GM19328 (cell line): Measurements from ENCODE around the gene VCX3A.
"Not testable (repeated sequence)": the region's sequence is repeated elsewhere in the genome, so short reads cannot be mapped to it uniquely, and the experiment has no call there.

ENCODE experiments used
- ATAC-seq: cut with Tn5 transposase; IDR thresholded peaks from one replicate; pipeline ENCODE4 v1.9.1; 2021; ENCODE audit warnings: mild to moderate bottlenecking, moderate library complexity; ENCODE audit not compliant: unreplicated experiment

VCX3A gene

DNA sequence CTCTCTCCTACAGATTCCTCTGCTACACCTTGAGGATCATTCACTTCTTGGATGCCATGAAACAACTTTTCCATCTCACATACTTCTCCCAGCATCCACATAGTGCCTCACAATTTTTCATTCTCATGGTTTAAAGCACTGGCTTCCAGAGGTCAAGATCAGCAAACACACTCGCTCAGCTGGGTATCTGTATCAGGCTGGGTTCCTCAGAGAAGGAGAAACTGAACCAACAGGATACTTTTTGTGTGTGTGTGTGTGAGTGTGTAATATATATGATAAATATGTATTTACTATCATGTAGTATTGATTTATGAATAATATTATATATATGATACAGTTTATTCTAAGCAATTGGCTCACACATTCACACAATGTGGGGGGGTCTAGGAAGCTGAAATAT, at the start of gene VCX3A:
Gene VCX3A (minus strand): TSS at position 101 of the 400 bp plus-strand sequence. CDS start 621 bp downstream, outside the sequence.
- ATAC-seq = not testable (repeated sequence)

DNA sequence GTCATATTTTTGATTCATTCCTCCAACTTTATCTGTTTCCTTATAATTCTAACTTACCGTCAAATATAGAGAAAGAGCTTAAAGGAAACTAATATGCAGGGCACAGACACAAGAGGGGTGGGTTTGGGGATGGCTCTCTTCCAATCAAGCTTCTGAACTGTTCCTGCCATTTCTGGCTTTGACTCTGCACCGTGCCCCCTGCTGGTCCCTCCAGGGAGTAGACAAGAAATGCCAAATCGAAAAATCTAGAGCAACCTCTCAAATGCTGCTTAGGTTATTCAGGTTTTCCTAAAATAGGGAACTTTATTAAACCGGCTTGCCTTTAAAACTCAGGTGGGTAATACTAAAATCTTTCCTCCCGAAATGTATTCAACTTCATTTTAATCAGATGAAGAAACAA, 39.8 kb upstream of the VCX3A start:
- ATAC-seq = no peak

DNA sequence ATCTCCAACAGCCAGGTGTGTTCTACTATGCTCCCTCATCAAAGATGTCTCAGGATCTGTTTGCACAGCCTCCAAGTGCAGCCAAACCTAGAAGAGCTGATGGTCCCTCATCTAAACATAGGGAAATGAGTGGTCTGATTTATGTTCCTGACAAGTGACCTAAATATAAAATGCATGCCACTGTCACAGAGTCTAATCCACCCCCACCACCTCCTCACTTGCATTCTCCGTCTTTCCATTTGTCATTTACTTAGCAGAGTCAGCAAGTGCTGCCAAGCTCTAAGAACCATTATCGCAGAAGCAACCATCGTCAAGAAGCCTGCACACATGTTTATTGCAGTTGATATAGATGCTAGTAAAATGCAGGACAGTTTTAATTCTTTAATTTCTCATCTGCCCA, 33.1 kb upstream of the VCX3A start:
- ATAC-seq = no peak

DNA sequence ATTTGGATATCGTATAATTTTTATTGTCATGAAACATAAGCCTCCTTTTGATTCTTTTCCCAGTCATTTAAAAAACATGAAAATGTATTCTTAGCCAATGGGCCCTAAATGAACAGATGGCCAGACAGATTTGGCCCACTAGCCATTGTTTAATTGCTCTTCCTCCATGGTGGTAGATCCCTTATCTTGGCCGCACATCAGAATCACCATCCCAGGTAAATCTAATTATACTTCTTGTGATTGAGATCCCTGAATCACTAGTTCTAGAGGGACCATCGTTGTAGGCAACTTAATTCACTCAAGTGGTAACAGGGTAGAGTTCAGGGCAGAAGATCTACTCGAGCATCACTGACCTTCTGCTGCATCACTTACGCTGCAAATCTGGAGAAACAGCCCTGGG, 24.1 kb upstream of the VCX3A start:
- no peak for ATAC-seq

DNA sequence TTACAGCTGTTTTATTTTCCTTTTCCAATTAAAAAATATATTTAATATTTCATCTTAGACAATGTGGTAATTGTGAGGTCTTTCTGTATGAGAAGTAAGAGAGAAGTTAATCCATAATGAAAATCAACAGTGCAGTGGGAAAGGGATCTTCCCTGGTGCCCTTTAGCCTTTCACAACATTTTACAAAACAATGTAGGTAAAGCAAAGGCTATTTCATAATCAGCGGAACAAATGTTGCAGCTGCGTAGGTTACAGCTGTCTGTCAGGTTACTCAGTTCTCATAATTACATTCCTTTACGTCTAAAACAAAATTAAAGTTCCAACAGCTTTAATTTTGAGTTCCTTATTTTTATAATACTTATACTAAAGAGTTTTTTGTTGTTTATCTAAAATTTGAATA, 22.8 kb upstream of the VCX3A start:
- no peak for ATAC-seq

DNA sequence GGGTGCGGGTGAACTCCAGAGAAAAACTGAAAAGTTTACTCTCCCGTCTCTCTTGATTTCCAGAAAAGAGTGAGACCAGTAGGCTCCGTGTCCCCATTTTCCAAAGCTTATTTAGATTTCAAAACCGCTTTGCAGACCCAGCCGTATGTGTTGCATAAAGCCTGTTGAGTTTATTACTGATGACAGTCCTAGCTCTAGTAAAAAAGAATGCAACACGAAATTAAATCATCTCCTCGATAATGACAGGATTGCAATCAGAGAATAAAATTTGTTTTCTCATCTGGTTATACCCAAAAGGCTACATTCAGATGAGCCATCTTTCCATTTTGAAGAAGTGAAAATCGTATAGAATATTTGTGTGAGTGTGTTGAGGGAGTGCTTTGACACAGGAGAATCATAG, 16.1 kb upstream of the VCX3A start:
- ATAC-seq = no peak

DNA sequence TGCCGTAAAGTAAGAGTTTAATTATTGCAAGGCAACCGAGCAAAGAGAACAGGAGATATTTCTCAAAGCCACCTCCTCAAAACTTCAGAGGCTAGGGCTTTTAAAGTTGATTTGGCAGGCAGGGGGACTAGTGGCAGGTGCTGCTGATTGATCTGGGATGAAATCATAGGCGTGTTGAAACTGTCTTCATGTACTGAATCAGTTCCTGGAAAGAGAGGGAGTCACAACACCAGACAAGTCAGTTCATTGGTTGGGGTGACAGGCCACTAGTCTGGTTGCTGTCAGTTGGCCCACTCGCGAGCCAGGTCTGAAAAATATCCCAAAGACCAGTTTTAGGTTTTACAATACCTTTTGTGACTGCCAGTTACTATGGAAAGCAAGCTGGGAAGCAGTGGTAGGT, 10.8 kb upstream of the VCX3A start:
- no peak for ATAC-seq

DNA sequence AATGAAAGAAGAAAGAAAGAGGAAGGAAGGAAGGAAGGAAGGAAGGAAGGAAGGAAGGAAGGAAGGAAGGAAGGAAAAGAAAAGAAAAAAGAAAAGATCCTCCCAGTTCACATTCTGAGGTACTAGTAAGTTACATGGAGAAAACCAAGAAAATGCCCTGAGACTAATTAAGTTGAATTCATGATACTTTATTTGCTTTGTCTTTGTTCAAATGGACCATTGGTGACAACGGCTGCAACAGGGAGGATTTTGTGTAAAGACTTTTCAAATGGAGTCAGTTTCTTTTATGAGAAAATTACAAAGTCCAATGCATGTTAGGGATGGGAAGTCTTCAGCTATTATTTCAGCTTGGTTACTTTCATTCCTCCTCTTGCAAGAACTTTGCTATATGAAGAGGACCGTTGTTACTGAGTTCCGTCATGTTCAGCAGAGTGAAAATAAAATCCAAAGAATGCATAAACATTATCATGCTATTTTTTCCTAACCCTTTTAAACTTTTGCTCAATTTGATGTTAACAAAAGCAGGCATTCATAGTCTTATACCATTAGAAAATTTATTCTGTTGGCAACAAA, 8.3 kb downstream of the VCX3A start:
- no peak for ATAC-seq

DNA sequence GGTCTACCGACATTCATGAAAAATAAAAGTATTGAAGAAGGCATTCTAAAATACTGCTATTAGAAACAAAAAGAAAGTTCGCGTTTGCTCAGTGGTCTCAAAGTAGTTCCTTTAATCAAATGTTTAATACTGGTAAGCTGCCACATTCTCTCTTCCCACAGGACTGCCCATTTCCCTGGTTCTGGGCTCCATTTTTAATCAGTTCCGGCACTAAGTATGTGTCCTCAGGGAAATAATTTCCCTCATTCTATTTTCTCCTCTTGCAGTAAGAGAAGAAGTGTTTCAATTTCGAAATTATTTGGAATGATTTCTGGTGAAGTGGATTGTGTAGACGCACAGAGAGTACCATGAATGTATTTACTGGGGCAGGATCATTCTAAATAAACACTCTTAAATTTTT, 17.5 kb downstream of the VCX3A start:
- ATAC-seq = no peak

DNA sequence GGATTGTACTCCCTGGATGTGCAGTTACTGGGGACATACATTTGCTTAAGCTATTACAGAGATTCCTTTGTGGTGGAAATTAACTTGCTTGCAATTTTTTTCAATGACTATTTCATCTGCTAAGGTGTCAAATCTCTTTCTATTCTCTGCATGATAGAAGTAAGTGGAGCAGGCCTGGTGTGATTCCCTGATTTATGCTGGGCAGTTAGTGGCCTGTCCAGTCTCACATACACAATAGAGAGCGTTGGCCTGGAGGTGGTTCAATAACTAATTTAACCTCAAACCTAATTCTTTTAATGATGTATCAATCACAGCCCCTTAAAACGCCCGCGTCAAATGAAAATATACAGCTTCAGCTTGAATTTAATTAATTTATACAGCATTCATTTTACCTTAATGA, 28.5 kb downstream of the VCX3A start:
- ATAC-seq = no peak

DNA sequence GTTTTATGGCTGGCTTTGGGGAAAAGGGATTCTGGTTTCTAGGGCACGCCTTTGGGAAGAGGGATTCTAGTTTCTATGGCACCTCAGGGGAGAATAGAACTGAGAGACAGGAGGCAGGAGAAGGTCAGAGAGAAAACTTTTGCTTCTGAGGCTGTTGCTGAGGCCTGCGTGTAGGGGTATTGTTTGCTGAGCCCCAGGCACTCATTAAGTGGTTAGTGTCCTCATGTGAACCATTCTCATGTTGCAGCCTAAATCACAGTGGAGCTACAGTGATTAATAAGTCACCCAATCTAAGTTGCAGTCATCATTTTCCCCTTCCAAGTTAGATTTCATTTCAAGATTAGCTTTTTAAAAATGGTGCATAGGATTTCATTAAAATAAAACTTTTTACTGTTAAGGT, 29.0 kb downstream of the VCX3A start:
- ATAC-seq = no peak

DNA sequence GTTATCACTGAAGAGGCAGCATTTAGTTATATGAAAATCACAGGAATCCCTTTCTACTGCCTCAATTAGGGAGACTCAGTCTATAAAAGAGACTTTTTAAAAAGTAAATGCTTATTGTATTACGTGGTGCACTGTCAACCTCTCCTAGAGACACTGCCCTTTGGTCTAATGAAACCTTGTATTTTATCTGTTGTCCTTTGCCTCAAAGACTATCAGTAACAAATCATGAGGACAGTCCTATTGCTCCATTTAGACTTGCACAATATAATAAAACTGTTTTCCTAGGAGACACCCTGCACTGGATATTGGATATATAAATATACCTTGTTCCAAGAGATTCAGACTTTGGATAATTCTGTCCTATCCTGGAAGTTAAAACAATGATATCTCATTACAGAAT, 34.2 kb downstream of the VCX3A start:
- no peak for ATAC-seq

DNA sequence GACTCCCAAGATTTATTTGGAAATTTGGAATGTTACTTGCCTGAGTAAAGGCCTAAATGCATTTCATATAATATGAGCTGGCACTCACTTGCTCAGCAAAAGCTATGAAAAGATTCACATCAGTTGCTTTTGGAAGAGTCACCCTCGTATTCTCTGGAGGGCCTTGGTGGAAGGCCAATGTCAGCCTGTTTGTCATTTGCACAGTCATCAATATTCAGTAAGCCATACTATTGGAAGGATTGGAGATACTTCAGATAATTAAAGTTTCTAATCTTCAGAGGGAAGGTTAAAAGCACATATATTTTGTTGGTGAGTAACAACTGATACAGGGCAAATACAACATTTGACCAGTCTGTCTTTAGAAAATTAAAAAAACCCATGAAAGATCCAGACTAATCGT, 36.6 kb downstream of the VCX3A start:
- no peak for ATAC-seq
